Mesenchymal stem cell (in vitro differentiated cells and primary cell): ENCODE results near the gene MRFAP1.

Source experiments
- DNase-seq: peaks from one replicate; pipeline ENCODE4 v3.0.0-alpha.2; 2013
- H2AFZ ChIP-seq: one replicate; pipeline ENCODE4 v1.6.1; 2013; ENCODE audit warnings: low read depth, mild to moderate bottlenecking, control low read depth, inconsistent platforms, low read length, moderate library complexity
- H2AK5ac ChIP-seq: 2 replicates; pipeline ENCODE4 v1.6.1; 2013; ENCODE audit warnings: low read length, moderate library complexity, mild to moderate bottlenecking, inconsistent platforms; ENCODE audit not compliant: severe bottlenecking
- H2BK120ac ChIP-seq: one replicate; pipeline ENCODE4 v1.6.1; 2013; ENCODE audit warnings: low read depth, mild to moderate bottlenecking, inconsistent platforms, low read length, moderate library complexity
- H2BK12ac ChIP-seq, 2 experiments: one replicate each; pipeline ENCODE4 v1.6.1; 2013; ENCODE audit warnings: inconsistent platforms in 2 of 2, low read length in 2 of 2, mild to moderate bottlenecking in 2 of 2, moderate library complexity in 2 of 2, control low read depth in 1 of 2
- H2BK15ac ChIP-seq: one replicate; pipeline ENCODE4 v1.6.1; 2013; ENCODE audit warnings: mild to moderate bottlenecking, low read depth, inconsistent platforms; ENCODE audit not compliant: poor library complexity, severe bottlenecking
- H2BK5ac ChIP-seq: 2 replicates; pipeline ENCODE4 v1.6.1; 2013; ENCODE audit warnings: low read depth, mild to moderate bottlenecking, low read length, control low read depth, inconsistent platforms; ENCODE audit not compliant: poor library complexity, severe bottlenecking
- H3K14ac ChIP-seq, 2 experiments: one replicate each; pipeline ENCODE4 v1.6.1; 2013; ENCODE audit warnings: inconsistent platforms in 2 of 2, low read length in 2 of 2, control low read depth in 1 of 2, mild to moderate bottlenecking in 1 of 2, moderate library complexity in 1 of 2
- H3K18ac ChIP-seq, 2 experiments: one replicate each; pipeline ENCODE4 v1.6.1; 2013; ENCODE audit warnings: inconsistent platforms in 2 of 2, low read length in 2 of 2, control low read depth in 1 of 2, low read depth in 1 of 2, mild to moderate bottlenecking in 1 of 2
- H3K23ac ChIP-seq, 2 experiments: one replicate each; pipeline ENCODE4 v1.6.1; 2013; ENCODE audit warnings: inconsistent platforms in 2 of 2, low read length in 2 of 2, mild to moderate bottlenecking in 2 of 2, moderate library complexity in 2 of 2, control low read depth in 1 of 2
- H3K27ac ChIP-seq: 2 replicates; pipeline ENCODE4 v1.5.1; 2013; ENCODE audit warnings: mild to moderate bottlenecking, moderate library complexity, low read length, control low read depth, inconsistent platforms; ENCODE audit not compliant: poor library complexity, severe bottlenecking
- H3K27me3 ChIP-seq, 2 experiments: 2 replicates each; pipeline versions ENCODE4 v1.6.1 to v1.7.0; 2013; ENCODE audit warnings: low read length in 2 of 2, mild to moderate bottlenecking in 2 of 2, moderate library complexity in 2 of 2, control low read depth in 1 of 2, inconsistent platforms in 1 of 2; ENCODE audit not compliant: control insufficient read depth in 1 of 2, insufficient read depth in 1 of 2
- H3K36me3 ChIP-seq, 2 experiments: 2 replicates each; pipeline versions ENCODE4 v1.6.1 to v1.7.0; 2013; ENCODE audit warnings: low read length in 2 of 2, control low read depth in 1 of 2, inconsistent platforms in 1 of 2, low read depth in 1 of 2, mild to moderate bottlenecking in 1 of 2; ENCODE audit not compliant: insufficient read depth in 2 of 2, control insufficient read depth in 1 of 2
- H3K4ac ChIP-seq, 2 experiments: one replicate each; pipeline ENCODE4 v1.6.1; 2013; ENCODE audit warnings: inconsistent platforms in 2 of 2, low read length in 2 of 2, mild to moderate bottlenecking in 2 of 2, moderate library complexity in 2 of 2, control low read depth in 1 of 2, low read depth in 1 of 2
- H3K4me1 ChIP-seq: 2 replicates; pipeline ENCODE4 v1.6.1; 2013; ENCODE audit warnings: low read depth, low read length, control low read depth; ENCODE audit not compliant: control insufficient read depth, insufficient read depth
- H3K4me2 ChIP-seq: 2 replicates; pipeline ENCODE4 v1.6.1; 2013; ENCODE audit warnings: low read length, mild to moderate bottlenecking, inconsistent platforms; ENCODE audit not compliant: poor library complexity, severe bottlenecking
- H3K4me3 ChIP-seq, 2 experiments: 2 replicates each; pipeline versions ENCODE4 v1.5.1 to v1.7.0; 2013; ENCODE audit warnings: low read length in 2 of 2, mild to moderate bottlenecking in 2 of 2, control low read depth in 1 of 2, low read depth in 1 of 2; ENCODE audit not compliant: insufficient read depth in 1 of 2
- H3K79me1 ChIP-seq: replicated peaks from 2 replicates; pipeline ENCODE4 v1.6.1; 2013; ENCODE audit warnings: mild to moderate bottlenecking, control low read depth, low read length, inconsistent platforms; ENCODE audit not compliant: poor library complexity, severe bottlenecking
- H3K9ac ChIP-seq: 2 replicates; pipeline ENCODE4 v1.7.0; 2013; ENCODE audit warnings: mild to moderate bottlenecking, low read length, moderate library complexity
- H3K9me3 ChIP-seq: 2 replicates; pipeline ENCODE4 v1.7.0; 2013; ENCODE audit warnings: mild to moderate bottlenecking, low read length; ENCODE audit not compliant: control insufficient read depth
- H4K8ac ChIP-seq: one replicate; pipeline ENCODE4 v1.6.1; 2013; ENCODE audit warnings: inconsistent platforms, mild to moderate bottlenecking, low read length, moderate library complexity
- H4K91ac ChIP-seq: one replicate; pipeline ENCODE4 v1.6.1; 2013; ENCODE audit warnings: mild to moderate bottlenecking, low read length, inconsistent platforms
- WGBS: methylation state at CpG from one replicate; pipeline ENCODE4 v1.1.7; 2013; ENCODE audit warnings: mixed read lengths; 5-methylcytosine and 5-hydroxymethylcytosine counted together

MRFAP1 gene

GRCh38 chr4:6622744-6623143 is 17.7 kb upstream of the MRFAP1 start:
- no peak overlapping the region for H2AFZ ChIP-seq
- no peak overlapping the region for H3K14ac ChIP-seq
- no peak overlapping the region for H3K4me2 ChIP-seq
- H2BK5ac ChIP-seq = no peak overlapping the region
- H2BK120ac ChIP-seq = no peak overlapping the region
- peaks cover 23 to 28% of the 10 kb centered on the region in 2 experiments for H3K36me3 ChIP-seq
- H3K18ac ChIP-seq = no peak overlapping the region
- H3K27ac ChIP-seq = no peak overlapping the region
- H3K9me3 ChIP-seq = no peaks in the 10 kb centered on the region
- DNase-seq = no peak
- H2BK12ac ChIP-seq = no peak overlapping the region
- no peak overlapping the region for H3K4ac ChIP-seq
- no peaks in the 10 kb centered on the region for H3K4me1 ChIP-seq
- no peaks in the 10 kb centered on the region for H3K27me3 ChIP-seq
- no peak overlapping the region for H3K4me3 ChIP-seq
- no peak overlapping the region for H3K23ac ChIP-seq
- WGBS = 95% methylated on average over 2 of the region's 2 CpGs
- H3K9ac ChIP-seq = no peak overlapping the region
- no peak overlapping the region for H2BK15ac ChIP-seq
- H2AK5ac ChIP-seq = no peak overlapping the region
- H4K8ac ChIP-seq = no peak overlapping the region
- H4K91ac ChIP-seq = no peak overlapping the region
- H3K79me1 ChIP-seq = no peaks in the 10 kb centered on the region

GRCh38 chr4:6625256-6625655 is 15.2 kb upstream of the MRFAP1 start:
- Histone ChIP-seq H3K9ac (no peak overlapping the region), H3K4me3 (no peak overlapping the region), H3K27me3 (no peaks in the 10 kb centered on the region), H3K14ac (no peak overlapping the region), H4K91ac (no peak overlapping the region), H2AK5ac (no peak overlapping the region), H2BK5ac (no peak overlapping the region), H2BK12ac (no peak overlapping the region), H3K4me1 (no peaks in the 10 kb centered on the region), H2AFZ (no peak overlapping the region), H3K79me1 (no peaks in the 10 kb centered on the region), H3K4ac (no peak overlapping the region), H3K23ac (no peak overlapping the region), H3K18ac (no peak overlapping the region), H4K8ac (no peak overlapping the region), H3K9me3 (no peaks in the 10 kb centered on the region), H3K4me2 (no peak overlapping the region), H2BK120ac (no peak overlapping the region), H3K27ac (no peak overlapping the region), H2BK15ac (no peak overlapping the region), H3K36me3 (peaks cover 3 to 9% of the 10 kb centered on the region in 2 experiments)
- WGBS = 84% methylated on average over 6 of the region's 9 CpGs
- no peak for DNase-seq

- H2BK12ac ChIP-seq = no peak overlapping the region
- no peak overlapping the region for H2AFZ ChIP-seq
- no peak overlapping the region for H3K27ac ChIP-seq
- H3K18ac ChIP-seq = no peak overlapping the region
- no peak overlapping the region for H3K4me2 ChIP-seq
- no peak overlapping the region for H4K91ac ChIP-seq
- no peak overlapping the region for H2BK5ac ChIP-seq
- no peak overlapping the region for H3K14ac ChIP-seq
- no peak overlapping the region for H2BK120ac ChIP-seq
- WGBS = 78% methylated on average over 11 of the region's 11 CpGs
- H3K4me1 ChIP-seq = no peaks in the 10 kb centered on the region
- no peak overlapping the region for H2AK5ac ChIP-seq
- H3K4me3 ChIP-seq = no peak overlapping the region
- no peak overlapping the region for H4K8ac ChIP-seq
- no peak overlapping the region for H3K9ac ChIP-seq
- H3K9me3 ChIP-seq = no peaks in the 10 kb centered on the region
- no peak overlapping the region for H2BK15ac ChIP-seq
- DNase-seq = no peak
- peaks cover 0 to 8% of the 10 kb centered on the region in 2 experiments for H3K36me3 ChIP-seq
- no peaks in the 10 kb centered on the region for H3K79me1 ChIP-seq
- H3K4ac ChIP-seq = no peak overlapping the region
- no peak overlapping the region for H3K23ac ChIP-seq
- H3K27me3 ChIP-seq = no peaks in the 10 kb centered on the region
Observed at GRCh38 chr4:6626066-6626465, 14.4 kb upstream of the MRFAP1 start.

GRCh38 chr4:6627832-6628231 is 12.7 kb upstream of the MRFAP1 start:
- 89% methylated on average over 3 of the region's 3 CpGs for WGBS

More at GRCh38 chr4:6627832-6628231, 12.7 kb upstream of the MRFAP1 start:
- Histone ChIP-seq H3K36me3 (no peaks in the 10 kb centered on the region), H3K79me1 (no peaks in the 10 kb centered on the region), H2BK15ac (no peak overlapping the region), H3K27ac (no peak overlapping the region), H3K14ac (no peak overlapping the region), H3K4me1 (no peaks in the 10 kb centered on the region), H3K9me3 (no peaks in the 10 kb centered on the region), H2BK120ac (no peak overlapping the region), H4K91ac (no peak overlapping the region), H3K9ac (no peak overlapping the region), H2BK12ac (no peak overlapping the region), H3K18ac (no peak overlapping the region), H4K8ac (no peak overlapping the region), H3K4me3 (no peak overlapping the region), H2BK5ac (no peak overlapping the region), H2AK5ac (no peak overlapping the region), H3K4me2 (no peak overlapping the region), H2AFZ (no peak overlapping the region), H3K23ac (no peak overlapping the region), H3K27me3 (no peaks in the 10 kb centered on the region), H3K4ac (no peak overlapping the region)
- DNase-seq = no peak
